ENCODE results near the gene NUDC. TPM values are rescaled to one million over a fixed set of nuclear protein-coding genes. Genes with fewer than 3 reads are reported as not detected.
"Not testable (repeated sequence)": the region's sequence is repeated elsewhere in the genome, so short reads cannot be mapped to it uniquely, and the experiment has no call there.

The NUDC gene
- total RNA-seq (2014; rRNA removed; shearing (Covaris generic)) = 121 and 134 TPM in 2 replicates

DNA sequence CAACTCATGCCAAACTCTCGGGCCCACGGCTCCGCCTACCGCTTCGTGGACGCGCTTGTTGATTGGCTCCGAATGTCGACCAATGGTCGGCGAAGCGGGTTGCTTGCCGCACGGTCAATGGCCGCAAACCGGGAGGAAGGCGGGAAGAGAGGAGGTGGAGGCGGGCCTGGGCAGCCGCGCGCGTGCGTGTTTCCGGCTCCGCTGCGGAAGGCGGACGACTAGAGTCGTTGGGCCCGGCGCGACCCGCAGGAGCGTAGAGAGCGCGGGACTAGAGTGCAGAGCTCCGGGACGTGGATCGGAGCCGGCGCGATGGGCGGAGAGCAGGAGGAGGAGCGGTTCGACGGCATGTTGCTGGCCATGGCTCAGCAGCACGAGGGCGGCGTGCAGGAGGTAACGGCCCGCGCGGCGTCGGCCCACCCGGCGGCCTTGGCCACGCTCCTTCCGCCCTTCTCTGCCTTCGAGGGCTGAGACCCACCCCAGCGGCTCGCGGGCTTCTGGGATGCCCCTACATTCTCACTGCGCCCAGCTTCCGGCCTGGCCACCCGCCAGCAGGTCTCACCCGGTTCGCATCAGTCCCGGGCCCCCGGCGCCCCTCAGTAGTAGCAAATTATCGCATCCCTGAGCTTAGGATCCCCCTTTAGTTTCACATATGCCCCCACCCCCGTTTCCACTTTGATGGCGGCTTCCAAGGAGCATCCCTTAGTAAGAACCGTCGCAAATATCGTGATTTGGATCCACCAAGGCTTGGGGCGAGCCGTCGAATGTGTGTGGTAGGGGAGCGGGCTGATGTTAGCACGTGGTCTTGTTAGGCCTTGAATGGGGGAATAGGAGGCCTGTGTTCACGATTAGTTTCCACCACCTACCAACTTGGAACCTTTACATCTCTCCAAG lies at the start of gene NUDC:
NUDC (plus strand) TSS at position 204 of the 891 bp plus-strand sequence; CDS start at position 310, 106 bp downstream.
- peak; percentile 99 for DNase-seq (ENCODE audit: low read depth)

DNA sequence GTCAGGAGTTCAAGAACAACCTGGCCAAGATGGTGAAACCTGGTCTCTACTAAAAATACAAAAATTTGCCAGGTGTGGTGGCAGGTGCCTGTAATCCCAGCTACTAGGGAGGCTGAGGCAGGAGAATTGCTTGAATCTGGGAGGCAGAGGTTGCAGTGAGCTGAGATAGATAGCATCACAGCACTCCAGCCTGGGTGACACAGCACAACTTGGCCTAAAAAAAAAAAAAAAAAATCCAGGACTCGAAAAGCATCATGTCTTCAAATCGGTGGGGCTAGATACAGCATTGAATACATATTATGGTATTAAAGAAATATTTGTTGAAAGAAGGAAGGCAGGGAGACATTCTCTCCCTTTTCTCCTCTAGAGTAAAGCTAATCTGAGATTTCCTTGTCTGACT lies 48.4 kb upstream of the NUDC start:
- DNase-seq (ENCODE audit: low read depth) = not testable (repeated sequence)

DNA sequence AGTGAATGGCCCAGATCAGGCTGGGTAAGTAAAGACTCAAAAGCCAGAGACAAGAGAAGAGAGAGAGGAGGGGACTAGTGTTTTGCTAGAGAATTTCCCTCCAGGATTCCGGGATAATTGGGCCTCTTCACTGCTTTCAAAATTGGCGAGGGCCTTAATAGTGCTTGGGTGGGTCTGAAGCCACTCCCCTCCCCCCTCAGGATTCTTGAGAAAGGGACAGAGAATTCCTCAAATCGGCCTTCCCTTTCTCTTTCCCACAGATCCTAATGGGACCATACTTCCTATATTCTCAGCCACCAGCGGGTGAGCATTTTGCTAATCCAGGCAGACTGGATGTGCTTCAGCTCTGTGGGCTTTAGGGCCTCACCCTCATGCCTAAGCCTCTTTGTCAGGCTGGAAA lies 46.6 kb upstream of the NUDC start:
- DNase-seq (ENCODE audit: low read depth) = no peak

DNA sequence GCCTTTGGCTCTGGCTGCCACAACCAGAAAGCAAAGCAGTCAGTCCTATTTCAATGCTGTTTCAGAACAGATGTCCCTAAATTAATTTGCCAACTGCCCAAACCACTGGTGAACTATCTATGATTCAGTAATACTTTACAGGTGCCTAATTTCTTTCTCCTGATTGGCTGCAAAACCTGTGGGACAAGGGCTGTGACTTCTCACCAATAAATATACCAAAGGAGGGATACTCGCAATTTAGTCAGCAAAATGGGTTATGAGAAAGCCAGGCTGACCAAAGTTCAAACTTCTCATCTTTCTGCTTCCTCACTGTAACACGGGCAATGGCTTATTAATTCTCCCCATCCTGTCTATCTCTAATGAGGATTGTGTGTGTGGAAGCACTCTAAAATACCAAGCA lies 44.2 kb upstream of the NUDC start:
- no peak for DNase-seq (ENCODE audit: low read depth)

DNA sequence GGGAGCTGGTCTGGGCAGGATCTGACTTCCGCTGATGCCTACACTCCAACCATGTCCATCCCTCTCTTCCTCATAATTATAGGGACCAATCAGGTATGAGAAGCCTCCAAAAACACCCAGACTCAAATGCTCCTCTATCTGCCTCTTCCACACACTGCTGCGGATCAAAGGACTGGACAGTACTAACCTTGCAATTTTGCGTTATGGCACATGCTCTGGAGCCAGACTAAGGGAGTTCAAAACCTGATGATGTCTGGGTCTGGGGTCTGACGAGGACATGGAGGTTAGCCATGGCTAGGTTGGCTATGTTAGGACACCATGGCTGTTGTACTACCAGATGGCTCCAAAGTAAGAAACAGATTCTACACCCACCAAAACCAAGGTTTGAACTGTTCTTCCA lies 41.8 kb upstream of the NUDC start:
- no peak for DNase-seq (ENCODE audit: low read depth)

DNA sequence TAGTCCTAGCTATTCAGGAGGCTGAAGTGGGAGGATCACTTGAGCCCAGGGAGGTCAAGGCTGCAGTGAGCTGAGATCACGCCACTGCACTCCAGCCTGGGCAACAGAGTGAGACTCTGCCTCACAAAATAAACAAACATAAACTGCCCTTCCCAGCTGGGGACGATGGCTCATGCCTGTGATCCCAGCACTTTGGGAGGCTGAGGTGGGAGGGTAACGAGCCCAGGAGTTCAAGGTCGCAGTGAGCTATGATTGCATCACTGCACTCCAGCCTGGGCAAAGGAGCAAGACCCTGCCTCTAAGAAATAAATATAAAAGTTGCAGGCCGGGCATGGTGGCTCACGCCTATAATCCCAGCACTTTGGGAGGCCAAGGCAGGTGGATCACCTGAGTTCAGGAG lies 39.9 kb upstream of the NUDC start:
- DNase-seq (ENCODE audit: low read depth) = not testable (repeated sequence)

DNA sequence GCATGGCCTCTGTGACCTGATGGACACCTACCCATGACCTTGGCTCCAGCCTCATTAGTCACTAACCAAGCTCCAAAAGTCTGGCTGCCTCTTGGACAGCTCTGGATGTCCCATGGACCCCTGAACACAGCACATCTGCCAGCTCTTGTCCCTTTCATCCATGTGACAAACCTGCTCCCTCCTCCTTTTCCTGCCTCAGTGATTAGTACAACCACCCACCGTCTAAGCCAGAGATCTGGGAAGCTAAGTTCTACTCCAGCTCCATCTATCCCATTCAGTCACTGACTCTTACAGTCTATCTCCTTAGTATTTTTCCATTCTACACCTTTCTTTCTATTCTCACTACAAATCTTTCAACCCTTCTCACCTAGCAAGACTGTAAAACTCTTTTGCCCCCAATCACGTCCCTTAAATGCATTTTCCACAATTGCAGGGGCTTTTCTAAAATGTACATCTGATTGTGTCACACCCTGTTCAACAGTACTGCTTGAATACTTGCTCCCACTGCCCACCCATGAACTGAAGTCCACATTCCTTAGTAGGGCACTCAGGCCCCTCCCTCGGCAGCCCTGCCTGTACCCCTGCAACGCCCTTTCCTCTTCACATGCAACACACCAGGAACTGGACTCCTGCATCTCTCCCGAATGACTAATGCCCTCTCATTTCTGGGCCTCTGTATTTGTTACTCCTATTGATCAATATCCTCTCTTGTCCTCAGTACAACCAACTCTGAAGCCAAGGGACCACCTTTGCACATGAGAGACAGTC lies 38.7 kb upstream of the NUDC start:
- DNase-seq (ENCODE audit: low read depth) = no peak

DNA sequence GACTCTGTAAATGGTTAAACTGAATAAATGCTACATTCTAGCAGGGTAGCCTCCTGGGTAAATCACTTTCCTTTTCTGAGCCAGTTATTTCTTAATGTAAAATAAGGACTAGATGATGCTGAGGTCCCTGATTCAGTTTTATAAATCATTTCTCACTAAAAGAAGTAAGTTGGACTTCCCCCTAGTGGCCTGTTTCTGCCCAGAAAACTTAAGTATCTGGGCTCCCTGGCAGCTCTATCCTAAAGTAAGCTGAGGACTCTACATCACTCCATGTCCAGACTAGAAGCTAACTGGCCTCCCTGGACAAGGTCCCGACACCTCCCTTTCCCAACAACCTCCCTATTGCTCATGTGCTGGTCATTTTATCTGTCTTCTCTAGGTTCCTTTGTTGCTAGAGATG lies 34.4 kb upstream of the NUDC start:
- DNase-seq (ENCODE audit: low read depth) = no peak

DNA sequence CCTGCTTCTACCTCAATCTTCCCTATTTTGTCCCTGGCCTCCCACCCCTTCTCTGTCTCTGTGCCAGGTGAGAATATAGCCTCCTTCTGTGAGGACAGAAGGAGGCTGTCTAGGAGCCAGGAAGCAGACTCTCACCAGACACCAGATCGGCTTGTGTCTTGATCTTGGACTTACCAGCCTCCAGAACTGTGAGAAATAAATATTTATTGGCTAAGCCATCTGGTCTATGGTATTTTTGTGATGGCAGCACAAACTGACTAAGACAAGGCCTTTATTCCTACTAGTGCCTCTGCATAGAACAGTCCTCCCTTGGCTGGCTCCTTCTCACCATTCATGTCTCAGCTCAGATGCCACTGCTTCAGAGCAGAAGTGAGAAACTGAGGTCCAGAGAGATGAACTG lies 33.3 kb upstream of the NUDC start:
- DNase-seq (ENCODE audit: low read depth) = no peak

DNA sequence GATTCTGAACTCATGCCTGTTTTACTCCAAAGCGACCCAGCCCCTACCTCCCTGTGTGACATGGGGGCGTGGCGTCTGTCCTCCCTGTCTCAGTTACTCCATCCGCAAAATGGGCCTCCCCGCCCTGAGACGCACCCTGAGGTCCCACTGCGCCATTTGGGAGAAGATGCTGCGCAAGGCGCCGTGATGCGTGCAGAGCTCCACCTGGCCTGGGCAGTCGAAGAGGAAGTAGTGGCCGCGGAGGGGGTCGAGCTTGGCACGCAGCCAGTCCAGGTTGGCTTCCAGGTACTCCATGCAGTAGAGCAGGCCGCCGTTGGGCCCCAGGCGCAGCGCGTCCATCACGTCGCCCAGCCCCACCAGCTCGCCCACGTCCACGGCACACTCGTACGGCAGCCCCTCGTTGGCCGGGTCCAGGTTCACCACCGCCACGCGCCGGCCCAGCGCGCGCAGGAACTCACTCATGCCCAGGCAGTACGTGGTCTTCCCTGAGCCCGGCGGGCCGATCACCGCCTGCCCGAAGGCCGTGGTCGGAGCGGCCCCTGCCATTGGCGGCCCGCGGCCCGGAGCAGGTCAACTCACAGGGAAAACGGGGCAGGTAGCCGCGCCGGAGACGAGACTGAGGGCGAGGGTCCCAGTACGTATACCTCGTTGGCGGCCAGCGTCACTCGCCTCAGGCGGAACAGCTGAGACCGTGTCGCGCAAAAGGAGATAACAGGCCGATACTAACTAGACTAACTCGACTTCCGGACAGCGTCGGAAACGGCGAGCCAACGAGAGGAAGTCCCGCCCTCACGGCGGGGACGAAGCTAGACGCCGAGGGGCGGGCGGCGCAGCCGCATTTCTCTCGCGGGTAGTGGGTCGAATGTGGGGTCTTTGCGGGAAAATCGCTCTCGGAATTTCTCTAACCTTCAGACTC lies 31.7 kb upstream of the NUDC start, which contains the start of gene GPN2:
GPN2 (minus strand) TSS at position 733 of the 916 bp plus-strand sequence; CDS start at position 546, 187 bp downstream.
- peak; percentile 85 for DNase-seq (ENCODE audit: low read depth)

DNA sequence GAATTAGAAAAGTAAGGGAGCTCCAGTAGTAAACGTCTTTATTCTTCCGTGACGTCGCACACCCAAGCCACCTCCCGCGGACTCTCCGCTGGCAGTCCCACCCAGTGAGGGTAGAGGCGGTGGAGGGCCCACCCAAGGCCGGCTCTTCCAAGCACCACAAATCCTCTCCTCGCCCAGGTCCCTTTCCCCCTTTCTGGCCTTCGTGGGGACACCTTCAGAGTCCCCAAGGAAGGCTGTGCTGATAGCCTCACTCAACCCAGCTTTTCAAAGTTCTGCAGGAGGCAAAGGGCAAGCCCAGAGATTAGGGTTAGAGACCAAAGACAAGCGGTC lies 31.1 kb upstream of the NUDC start:
- DNase-seq (ENCODE audit: low read depth) = no peak

DNA sequence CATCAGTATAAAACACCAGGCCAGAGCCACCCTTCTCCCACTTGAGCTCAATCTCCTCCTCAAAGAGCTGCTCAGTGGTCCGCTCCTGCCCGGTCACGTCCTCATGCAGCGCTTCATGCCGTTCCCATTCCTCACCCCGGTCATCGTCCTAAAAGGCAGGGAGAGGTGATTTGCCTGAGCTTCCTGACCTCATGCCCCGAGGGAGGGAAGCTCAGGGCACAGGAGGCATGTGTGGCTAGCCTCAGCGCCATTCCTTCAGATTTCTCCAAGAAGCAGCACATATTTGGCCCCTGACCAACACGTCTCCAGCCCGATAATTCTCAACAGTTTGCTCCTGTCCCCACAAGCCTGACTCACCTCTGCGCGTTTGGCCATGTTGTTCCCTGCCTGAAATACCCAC lies 27.3 kb upstream of the NUDC start:
- DNase-seq (ENCODE audit: low read depth) = no peak

DNA sequence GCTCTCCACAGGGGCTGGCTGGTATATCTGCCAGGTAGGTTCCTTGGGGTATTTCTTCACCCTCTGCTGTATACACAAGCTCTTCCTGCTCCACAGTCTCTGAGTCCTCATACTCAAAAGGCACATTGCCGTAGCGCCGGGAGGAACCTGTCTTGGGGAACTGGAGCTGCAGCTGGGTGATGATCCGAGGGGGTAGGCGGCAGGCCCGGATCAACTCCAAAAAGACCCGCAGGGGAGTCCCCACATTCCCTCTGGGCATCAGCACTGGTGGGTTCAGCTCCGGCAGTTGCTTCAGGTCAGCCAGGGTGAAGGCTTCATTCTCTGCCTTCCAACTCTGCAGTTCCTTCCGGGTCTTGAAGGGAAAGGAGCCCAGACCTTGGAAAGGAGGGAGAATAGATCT lies 24.2 kb upstream of the NUDC start:
- DNase-seq (ENCODE audit: low read depth) = no peak

DNA sequence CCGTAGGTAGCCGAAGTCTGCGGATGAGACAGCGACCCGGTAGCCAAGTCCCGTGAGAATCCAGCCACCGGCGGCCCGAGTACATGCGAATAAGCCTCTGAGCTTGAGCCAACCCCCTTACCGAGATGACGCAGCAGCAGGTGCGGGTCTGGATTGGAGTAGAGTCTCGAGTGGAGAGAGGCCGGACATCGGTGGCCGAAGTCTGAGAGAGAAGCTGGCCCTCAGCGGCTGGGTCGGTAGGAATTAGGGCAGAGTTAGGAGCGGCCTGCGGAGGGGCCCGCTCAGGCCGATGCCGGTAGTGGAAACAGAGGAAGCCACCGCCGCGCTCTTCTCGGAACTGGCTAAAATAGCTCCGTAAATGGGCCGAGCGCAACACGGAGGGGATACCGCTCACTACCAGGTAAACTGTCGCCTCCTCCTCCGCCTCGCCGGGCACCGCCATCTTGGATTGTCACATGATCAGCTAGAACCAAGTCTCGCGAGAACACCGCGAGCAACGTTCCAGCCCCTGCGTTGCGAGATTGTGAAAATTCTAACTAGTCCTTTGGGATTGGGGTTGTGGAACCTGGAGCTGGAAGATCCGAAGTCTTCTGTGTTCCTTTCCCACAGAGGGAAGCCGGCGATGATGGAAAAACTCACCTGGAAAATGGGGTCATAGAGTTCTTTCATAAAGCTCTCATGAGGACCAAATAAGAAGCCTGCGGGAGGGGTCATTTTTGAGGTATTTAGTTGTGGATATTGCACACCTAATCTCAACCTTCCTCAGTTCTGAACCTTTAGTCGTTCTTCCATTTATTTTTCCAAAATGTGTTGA lies 21.3 kb upstream of the NUDC start, which contains the start of gene GPATCH3:
GPATCH3 (minus strand) TSS at position 467 of the 814 bp plus-strand sequence; CDS start at position 442, 25 bp downstream.
- peak; percentile 95 for DNase-seq (ENCODE audit: low read depth)

DNA sequence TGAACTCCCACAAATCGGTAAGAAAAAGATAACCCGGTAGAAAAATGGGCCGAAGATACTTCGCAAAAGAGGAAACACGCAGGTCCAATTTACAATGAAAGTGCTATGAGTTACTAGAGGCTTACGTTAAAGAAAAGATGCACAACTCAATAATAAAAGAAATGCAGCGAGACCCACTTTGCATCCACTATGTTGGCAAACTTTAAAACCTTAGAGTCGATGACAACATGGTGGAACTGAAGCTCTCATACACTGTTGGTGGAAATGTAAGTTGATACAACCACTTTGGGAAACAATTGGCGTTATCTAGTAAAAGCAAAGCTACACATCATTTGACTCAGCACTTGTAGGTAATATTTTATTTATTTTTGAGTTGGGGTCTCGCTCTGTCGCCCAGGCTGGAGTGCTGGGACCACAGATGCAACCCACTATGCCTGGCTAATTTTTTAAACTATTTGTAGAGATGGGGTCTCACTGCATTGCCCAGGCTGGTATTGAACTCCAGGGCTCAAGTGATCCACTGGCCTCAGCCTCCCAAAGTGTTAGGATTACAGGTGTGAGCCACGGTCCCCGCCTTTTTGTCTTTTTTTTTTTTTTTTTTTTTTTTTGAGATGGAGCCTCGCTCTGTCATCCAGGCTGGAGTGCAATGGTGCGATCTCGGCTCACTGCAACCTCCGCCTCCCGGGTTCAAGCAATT lies 20.6 kb upstream of the NUDC start:
- DNase-seq (ENCODE audit: low read depth) = no peak

DNA sequence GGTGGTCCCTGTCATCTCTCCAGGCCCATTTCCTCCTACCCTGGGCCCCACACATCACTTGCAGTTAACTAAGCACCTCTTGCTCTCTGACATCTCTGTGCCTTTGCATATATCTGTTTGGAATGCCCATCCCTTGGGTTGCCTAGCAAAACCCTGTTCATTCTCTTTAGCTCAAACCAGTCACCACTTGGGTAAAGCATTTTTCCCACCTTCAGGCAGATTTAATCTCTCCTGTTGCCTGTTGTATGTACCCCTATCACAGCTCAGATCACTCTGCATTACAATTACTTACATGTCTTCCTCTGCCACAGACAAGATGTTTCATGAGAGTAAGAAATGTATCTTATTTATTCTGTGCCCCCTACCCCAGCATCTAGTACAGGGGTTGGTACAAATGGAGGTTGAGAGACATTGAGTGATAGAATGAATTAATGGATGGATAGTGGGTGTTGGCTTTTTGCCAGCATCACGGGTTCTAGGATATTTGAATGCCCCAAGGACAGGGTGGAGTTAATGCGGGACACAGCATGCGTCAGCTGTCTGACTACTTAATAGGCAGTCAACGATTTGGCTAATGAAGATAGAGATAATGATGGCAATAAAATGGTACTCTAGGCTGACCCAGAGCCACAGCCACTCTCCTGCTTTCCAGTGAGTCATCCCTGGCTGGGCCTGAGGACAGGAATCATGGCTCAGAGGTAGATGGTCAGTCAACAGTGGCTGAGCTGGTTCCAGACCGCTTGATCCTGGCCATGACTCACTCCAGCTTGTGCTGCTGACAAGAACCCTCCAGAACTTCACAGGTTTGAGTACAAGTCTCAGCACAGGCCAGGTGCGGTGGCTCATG lies 14.2 kb upstream of the NUDC start:
- DNase-seq (ENCODE audit: low read depth) = peak; percentile 78

DNA sequence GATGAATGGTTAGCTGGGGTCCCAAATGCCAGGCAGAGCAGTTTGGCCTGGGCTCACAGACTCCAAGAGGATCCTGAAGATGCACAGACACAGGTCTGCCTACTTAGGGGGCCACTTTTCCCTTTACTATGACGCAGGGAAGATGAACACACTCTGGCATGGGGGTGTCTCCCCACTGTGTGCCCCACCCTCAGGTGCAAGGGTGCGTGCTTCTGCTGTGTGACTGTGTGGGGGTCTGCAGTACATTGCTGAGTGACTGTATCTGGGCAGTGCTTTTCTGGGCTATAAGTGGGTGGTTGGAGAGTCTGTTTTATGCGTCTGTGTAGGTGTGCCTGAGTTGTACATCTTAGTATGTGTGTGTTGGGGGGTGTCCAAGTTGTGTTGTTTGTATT lies 11.6 kb upstream of the NUDC start:
- DNase-seq (ENCODE audit: low read depth) = no peak

DNA sequence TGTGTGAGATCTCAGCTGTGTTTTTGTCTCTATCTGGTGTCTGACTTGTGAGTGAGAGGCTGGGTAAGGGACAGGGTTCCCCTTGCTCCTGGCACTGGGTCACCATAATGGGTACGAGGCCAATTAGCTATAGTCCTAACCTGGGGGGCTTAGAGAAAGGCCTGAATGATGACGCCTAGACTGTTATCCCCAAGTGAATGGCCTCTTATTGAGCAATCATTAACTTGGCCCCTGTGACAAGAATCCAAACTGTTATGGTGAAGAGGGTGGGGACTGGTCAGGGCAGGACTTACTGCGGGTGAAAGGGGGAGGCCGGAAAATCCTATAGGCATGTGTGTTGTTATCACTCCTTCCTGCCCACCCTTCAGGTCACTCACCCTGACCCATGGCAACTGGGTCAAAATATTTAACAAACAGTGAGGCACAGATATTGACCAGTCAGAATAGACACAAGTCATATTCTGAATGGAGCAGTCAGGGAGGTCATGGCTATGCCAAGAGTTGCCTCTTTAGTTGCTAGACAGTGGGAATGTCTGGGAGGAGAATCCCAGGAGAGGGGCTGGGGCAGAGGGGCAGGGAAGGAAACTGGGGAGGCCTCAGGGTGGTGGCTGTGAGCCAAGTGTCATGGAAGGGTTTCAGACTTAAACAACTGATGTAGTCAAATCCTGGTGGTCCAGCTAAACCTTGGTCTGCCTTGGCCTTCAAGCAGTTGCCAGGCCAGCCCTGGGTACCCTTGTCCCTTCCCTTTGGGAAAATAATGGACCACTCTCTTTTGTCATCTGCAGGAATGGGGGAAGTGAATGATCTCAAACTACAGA lies 11.0 kb upstream of the NUDC start:
- DNase-seq (ENCODE audit: low read depth) = no peak
